Measurements from ENCODE around the gene SECISBP2. TPM values are rescaled to one million over a fixed set of nuclear protein-coding genes. Genes with fewer than 3 reads are reported as not detected.

The SECISBP2 gene
- total and polyA plus RNA-seq, 9 donors = 31.2 to 87.6 (median 51.1) TPM

GRCh38 chr9:89311346-89312221 lies 6.7 kb upstream of the SECISBP2 start:
- Histone ChIP-seq H3K27me3 (no peaks in the 10 kb centered on the region), H3K9me3 (no peaks in the 10 kb centered on the region), H3K36me3 (no peaks in the 10 kb centered on the region), H3K4me3 (peak overlapping the region; percentile 71), H3K27ac (peak overlapping the region in 1 of 2 donors; percentile 10), H3K4me1 (ENCODE audit: insufficient read depth) (peaks cover 10% of the 10 kb centered on the region)
- WGBS, 3 donors = 0 to 1% (median 1%) methylated on average over 40 to 54 of the region's 54 CpGs
- no peak for TF ChIP-seq CTCF (IDR thresholded peaks at IDR 0.05)
- no peak for TF ChIP-seq POLR2A (IDR thresholded peaks at IDR 0.05)
- no peak for TF ChIP-seq EP300 (IDR thresholded peaks at IDR 0.05)
- intact Hi-C loops (cut with DNase I) = loop anchor here in 2 of 4 donors (10.0 kb wide), 2 partner anchors 793 to 927 kb away; partner anchors contain the start of gene SPIN1 (in 1 of the 2)
- peak in 1 of 5 donors; percentile 32 for DNase-seq

- Histone ChIP-seq H3K36me3 (no peaks in the 10 kb centered on the region), H3K4me1 (ENCODE audit: insufficient read depth) (peaks cover 10% of the 10 kb centered on the region), H3K27me3 (no peaks in the 10 kb centered on the region), H3K27ac (no peak overlapping the region), H3K9me3 (no peaks in the 10 kb centered on the region), H3K4me3 (no peak overlapping the region)
- TF ChIP-seq CTCF (IDR thresholded peaks at IDR 0.05) = no peak
- no peak for TF ChIP-seq POLR2A (IDR thresholded peaks at IDR 0.05)
- no peak for TF ChIP-seq EP300 (IDR thresholded peaks at IDR 0.05)
- intact Hi-C loops (cut with DNase I) = loop anchor here in 2 of 4 donors (10.0 kb wide), 2 partner anchors 793 to 927 kb away; partner anchors contain the start of gene SPIN1 (in 1 of the 2)
- DNase-seq = no peak
- 1 to 2% (median 2%) methylated on average over 8 of the region's 8 CpGs for WGBS, 3 donors
These were observed 6.1 kb upstream of the SECISBP2 start for GRCh38 chr9:89312222-89312571.

GRCh38 chr9:89313842-89314241 lies 4.5 kb upstream of the SECISBP2 start:
- Histone ChIP-seq H3K9me3 (no peaks in the 10 kb centered on the region), H3K36me3 (no peaks in the 10 kb centered on the region), H3K27ac (no peak overlapping the region), H3K27me3 (no peaks in the 10 kb centered on the region), H3K4me3 (no peak overlapping the region), H3K4me1 (ENCODE audit: insufficient read depth) (peaks cover 10% of the 10 kb centered on the region)
- intact Hi-C loops (cut with DNase I) = loop anchor here in 2 of 4 donors (10.0 kb wide), 2 partner anchors 791 to 929 kb away; partner anchors contain the start of gene SPIN1 (in 1 of the 2)
- no peak for TF ChIP-seq EP300 (IDR thresholded peaks at IDR 0.05)
- TF ChIP-seq CTCF (IDR thresholded peaks at IDR 0.05) = no peak
- no peak for TF ChIP-seq POLR2A (IDR thresholded peaks at IDR 0.05)
- WGBS, 3 donors = 78 to 82% (median 79%) methylated on average over 1 of the region's 1 CpG
- no peak for DNase-seq

- 94 to 96% (median 95%) methylated on average over 1 of the region's 1 CpG for WGBS, 3 donors
- intact Hi-C loops (cut with DNase I) = loop anchor here in 2 of 4 donors (10.0 kb wide), 2 partner anchors 790 to 930 kb away; partner anchors contain the start of gene SPIN1 (in 1 of the 2)
- TF ChIP-seq EP300 (IDR thresholded peaks at IDR 0.05) (no peak), POLR2A (IDR thresholded peaks at IDR 0.05) (no peak), CTCF (IDR thresholded peaks at IDR 0.05) (no peak)
- Histone ChIP-seq H3K36me3 (no peaks in the 10 kb centered on the region), H3K9me3 (no peaks in the 10 kb centered on the region), H3K4me1 (ENCODE audit: insufficient read depth) (peaks cover 10% of the 10 kb centered on the region), H3K27me3 (no peaks in the 10 kb centered on the region), H3K4me3 (no peak overlapping the region), H3K27ac (no peak overlapping the region)
- DNase-seq = no peak
These were observed 3.3 kb upstream of the SECISBP2 start for GRCh38 chr9:89314955-89315354.

Data from ovary (tissue), 9 donors.